ENCODE data around the gene PAPOLG.

PAPOLG gene

GRCh38 chr2:60742419-60742818 lies 13.6 kb upstream of the PAPOLG start:
- TF ChIP-seq POLR2A (IDR thresholded peaks at IDR 0.05; ENCODE audit: low read depth, low read length), result no peak

DNA sequence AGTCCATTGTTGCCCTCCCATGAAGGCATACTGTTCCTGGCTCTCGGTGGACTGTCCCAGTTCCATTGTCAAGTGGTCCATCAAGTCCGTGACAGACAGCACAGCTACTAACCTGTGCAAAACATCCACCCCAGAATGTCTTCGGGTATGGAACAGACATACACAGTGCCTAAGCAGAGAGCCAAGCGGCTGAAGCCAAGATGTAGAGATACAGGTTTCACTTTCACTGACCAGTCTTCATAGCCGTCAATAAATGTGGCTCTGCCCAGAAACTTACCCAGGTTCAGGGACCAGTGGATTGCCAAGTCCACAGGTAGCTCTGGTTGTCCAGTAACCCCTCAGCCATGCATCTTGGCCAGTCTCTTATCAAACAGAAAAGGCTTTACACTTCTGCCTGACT lies 10.7 kb upstream of the PAPOLG start:
- no peak for TF ChIP-seq POLR2A (IDR thresholded peaks at IDR 0.05; ENCODE audit: low read depth, low read length)
- FAIRE-seq (no peak), DNase-seq (ENCODE audit: insufficient read length, low spot score) (no peak)

More at GRCh38 chr2:60742419-60742818, 13.6 kb upstream of the PAPOLG start:
- DNase-seq (ENCODE audit: insufficient read length, low spot score) (no peak), FAIRE-seq (no peak)

DNA sequence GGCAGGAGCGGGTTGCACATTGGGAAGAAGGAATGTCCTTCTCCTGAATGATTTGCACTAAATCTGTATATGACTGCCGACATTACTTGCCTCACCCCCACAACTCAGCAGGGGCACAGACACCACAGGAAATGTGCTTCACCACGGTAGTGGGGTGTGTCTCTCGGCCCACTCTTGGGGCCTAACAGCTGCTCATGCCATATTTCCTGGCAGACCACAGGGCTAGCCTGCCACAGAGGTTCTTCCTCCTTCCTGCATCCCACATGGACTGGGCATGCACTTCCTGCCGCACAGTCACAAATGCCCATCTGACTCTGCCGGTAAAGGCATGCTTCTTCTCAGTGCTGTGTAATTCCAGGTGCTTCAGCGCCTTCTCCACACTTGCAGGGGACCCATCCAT lies 10.3 kb upstream of the PAPOLG start:
- no peak for FAIRE-seq
- DNase-seq (ENCODE audit: insufficient read length, low spot score), result no peak
- TF ChIP-seq POLR2A (IDR thresholded peaks at IDR 0.05; ENCODE audit: low read depth, low read length), result no peak

GRCh38 chr2:60746318-60746717 lies 9.8 kb upstream of the PAPOLG start:
- FAIRE-seq, result no peak
- TF ChIP-seq POLR2A (IDR thresholded peaks at IDR 0.05; ENCODE audit: low read depth, low read length), result no peak
- no peak for DNase-seq (ENCODE audit: insufficient read length, low spot score)

- DNase-seq (ENCODE audit: insufficient read length, low spot score) (no peak), FAIRE-seq (no peak)
- no peak for TF ChIP-seq POLR2A (IDR thresholded peaks at IDR 0.05; ENCODE audit: low read depth, low read length)
Observed at GRCh38 chr2:60759654-60760053, 3.6 kb downstream of the PAPOLG start.

GRCh38 chr2:60764736-60765534 lies 8.9 kb downstream of the PAPOLG start:
- peak; percentile 38 for FAIRE-seq
- DNase-seq (ENCODE audit: insufficient read length, low spot score), result no peak
- no peak for TF ChIP-seq POLR2A (IDR thresholded peaks at IDR 0.05; ENCODE audit: low read depth, low read length)

DNA sequence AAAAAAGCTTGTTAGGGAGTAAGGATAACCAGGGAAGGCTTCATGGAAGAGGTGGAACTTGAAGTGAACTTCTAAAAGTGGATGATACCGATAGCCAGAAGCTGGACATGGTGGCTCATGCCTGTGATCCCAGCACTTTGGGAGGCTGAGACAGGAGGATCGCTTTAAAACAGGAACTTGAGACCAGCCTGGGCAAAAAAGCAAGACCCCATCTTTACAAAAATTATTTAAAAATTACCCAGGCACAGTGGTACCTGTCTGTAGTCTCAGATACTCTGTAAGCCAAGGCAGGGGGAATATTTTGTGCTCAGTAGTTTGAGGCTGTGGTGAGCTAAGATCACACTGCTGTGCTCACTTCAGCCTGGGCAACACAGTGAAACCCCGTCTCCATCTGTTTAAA lies 10.2 kb downstream of the PAPOLG start:
- FAIRE-seq (no peak), DNase-seq (ENCODE audit: insufficient read length, low spot score) (no peak)
- TF ChIP-seq POLR2A (IDR thresholded peaks at IDR 0.05; ENCODE audit: low read depth, low read length), result no peak

DNA sequence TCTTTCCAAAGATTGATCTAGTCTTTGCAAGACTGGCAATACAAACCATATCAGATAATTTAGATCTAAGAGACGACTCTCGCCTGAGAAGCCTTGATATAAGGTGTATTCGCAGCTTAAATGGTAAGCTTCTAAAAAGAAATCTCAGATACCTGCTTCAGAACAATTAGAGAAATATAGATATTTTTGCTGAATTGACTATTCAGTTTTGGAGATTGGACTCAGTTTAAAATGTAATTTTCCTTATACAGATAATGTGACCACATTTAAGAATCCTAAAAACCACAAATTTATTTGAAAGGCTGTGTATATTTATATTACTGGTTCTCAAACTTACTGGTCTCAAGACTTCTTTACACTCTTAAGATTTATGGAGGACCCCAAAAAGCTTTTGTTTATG lies 15.4 kb downstream of the PAPOLG start:
- TF ChIP-seq POLR2A (IDR thresholded peaks at IDR 0.05; ENCODE audit: low read depth, low read length), result no peak
- no peak for FAIRE-seq

DNA sequence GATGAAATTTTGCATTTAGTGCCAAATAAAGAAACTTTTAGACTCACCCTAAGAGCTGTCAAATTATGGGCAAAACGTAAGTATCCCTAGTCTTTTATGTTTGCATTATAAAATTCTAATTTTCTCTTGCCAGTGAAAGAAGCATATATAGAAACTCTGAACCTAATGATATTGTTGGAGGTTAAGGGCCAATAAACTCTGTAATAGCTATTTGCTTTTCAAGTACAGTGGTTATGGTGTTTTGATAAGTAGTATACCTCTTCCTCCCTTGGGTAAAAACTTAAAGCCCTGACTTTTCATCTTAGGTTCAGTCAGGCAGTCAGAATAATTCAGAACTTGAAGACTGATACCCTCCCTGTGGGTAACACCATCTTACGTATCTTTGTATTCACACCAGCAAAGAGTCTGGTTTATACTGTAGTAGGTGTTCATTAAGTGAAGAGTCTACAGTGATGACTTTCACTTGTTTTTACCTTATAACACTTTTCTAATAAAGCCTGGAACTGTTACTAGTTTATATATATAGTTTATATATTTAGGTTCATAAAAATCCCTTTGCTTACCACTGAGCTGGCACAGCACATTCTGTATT lies 19.1 kb downstream of the PAPOLG start:
- FAIRE-seq, result no peak

More for the DNA sequence above, 15.4 kb downstream of the PAPOLG start:
- no peak for DNase-seq (ENCODE audit: insufficient read length, low spot score)

GRCh38 chr2:60778352-60778751 lies 22.3 kb downstream of the PAPOLG start:
- TF ChIP-seq POLR2A (IDR thresholded peaks at IDR 0.05; ENCODE audit: low read depth, low read length), result no peak
- DNase-seq (ENCODE audit: insufficient read length, low spot score) (no peak), FAIRE-seq (no peak)

More for the DNA sequence above, 19.1 kb downstream of the PAPOLG start:
- no peak for DNase-seq (ENCODE audit: insufficient read length, low spot score)
- TF ChIP-seq POLR2A (IDR thresholded peaks at IDR 0.05; ENCODE audit: low read depth, low read length), result no peak

DNA sequence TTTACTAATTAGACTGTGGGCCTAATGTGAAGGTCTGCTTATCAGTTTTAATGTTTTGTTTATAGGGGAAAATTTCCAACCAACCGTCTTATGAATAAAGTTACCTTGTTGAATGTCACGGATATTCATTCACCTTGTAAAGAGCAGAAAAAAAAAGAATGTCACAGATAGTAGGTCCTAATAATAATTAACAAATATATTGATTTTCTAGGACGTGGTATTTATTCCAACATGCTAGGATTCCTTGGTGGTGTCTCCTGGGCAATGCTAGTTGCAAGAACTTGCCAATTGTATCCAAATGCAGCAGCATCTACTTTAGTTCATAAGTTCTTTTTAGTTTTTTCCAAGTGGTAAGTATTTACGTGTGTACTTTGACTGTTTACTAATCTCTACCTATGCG lies 23.4 kb downstream of the PAPOLG start:
- no peak for TF ChIP-seq POLR2A (IDR thresholded peaks at IDR 0.05; ENCODE audit: low read depth, low read length)
- FAIRE-seq (no peak), DNase-seq (ENCODE audit: insufficient read length, low spot score) (no peak)

DNA sequence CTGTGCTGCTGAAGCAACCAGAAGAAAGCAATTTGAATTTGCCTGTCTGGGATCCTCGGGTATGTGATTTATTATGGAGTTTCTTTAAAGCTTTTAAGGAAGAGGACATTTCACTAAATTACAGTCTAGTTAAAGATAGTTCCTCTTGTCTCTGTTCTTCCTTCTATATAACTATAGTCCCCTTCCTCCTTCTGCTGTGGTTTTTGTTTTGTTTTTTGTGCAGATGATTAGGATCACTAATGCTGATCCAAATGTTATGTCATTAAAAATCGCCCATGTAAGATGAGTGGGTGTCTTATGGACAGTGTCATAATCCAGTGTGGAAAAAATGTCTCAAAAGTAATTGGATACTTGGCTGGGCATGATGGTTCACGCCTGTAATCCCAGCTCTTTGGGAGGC lies 24.7 kb downstream of the PAPOLG start:
- TF ChIP-seq POLR2A (IDR thresholded peaks at IDR 0.05; ENCODE audit: low read depth, low read length), result no peak
- DNase-seq (ENCODE audit: insufficient read length, low spot score) (no peak), FAIRE-seq (no peak)

DNA sequence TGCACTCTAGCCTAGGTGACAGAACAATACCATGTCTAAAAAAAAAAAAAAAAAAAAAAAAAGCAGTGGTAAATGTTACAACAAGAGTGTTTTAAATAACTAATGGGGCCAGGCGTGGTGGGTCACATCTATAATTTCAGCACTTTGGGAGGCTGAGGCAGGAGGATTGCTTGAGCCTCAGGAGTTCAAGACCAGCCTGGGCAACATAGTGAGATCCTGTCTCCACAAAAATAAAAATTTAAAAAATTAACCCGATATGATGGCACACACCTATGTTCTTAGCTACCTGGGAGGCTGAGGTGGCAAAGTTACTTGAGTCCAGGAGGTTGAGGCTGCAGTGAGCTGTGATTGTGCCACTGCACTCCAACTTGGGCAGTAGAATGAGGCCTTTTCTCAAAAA lies 37.1 kb downstream of the PAPOLG start:
- FAIRE-seq, result no peak
- DNase-seq (ENCODE audit: insufficient read length, low spot score), result no peak
- no peak for TF ChIP-seq POLR2A (IDR thresholded peaks at IDR 0.05; ENCODE audit: low read depth, low read length)

- no peak for TF ChIP-seq POLR2A (IDR thresholded peaks at IDR 0.05; ENCODE audit: low read depth, low read length)
- DNase-seq (ENCODE audit: insufficient read length, low spot score) (no peak), FAIRE-seq (peak; percentile 23)
Observed at GRCh38 chr2:60794271-60794863, 38.3 kb downstream of the PAPOLG start.

All from H54 (cell line).